Upper lobe of right lung (tissue), 1 donor: ENCODE results near the gene SPDYE16. TPM values are rescaled to one million over a fixed set of nuclear protein-coding genes. Genes with fewer than 3 reads are reported as not detected.
"Not testable (repeated sequence)": the region's sequence is repeated elsewhere in the genome, so short reads cannot be mapped to it uniquely, and the experiment has no call there.

ENCODE experiments used
- ATAC-seq: fragments of 200-7000 bp; cut with Tn5 transposase; one replicate; pipeline ENCODE4 v1.9.1; 2020; ENCODE audit warnings: mild to moderate bottlenecking, moderate library complexity
- DNase-seq: peaks from one replicate; pipeline ENCODE4 v3.0.0-alpha.2; 2020
- H3K27ac ChIP-seq: fragments of 200-600 bp; one replicate; pipeline ENCODE4 v1.8.0; 2022
- H3K27me3 ChIP-seq: fragments of 200-600 bp; one replicate; pipeline ENCODE4 v1.8.0; 2022; ENCODE audit warnings: mild to moderate bottlenecking
- H3K36me3 ChIP-seq: fragments of 200-600 bp; one replicate; pipeline ENCODE4 v1.8.0; 2022
- H3K4me1 ChIP-seq: fragments of 200-600 bp; one replicate; pipeline ENCODE4 v1.8.0; 2022
- H3K4me3 ChIP-seq: fragments of 200-600 bp; one replicate; pipeline ENCODE4 v1.8.0; 2022; ENCODE audit warnings: mild to moderate bottlenecking
- H3K9me3 ChIP-seq: fragments of 200-600 bp; one replicate; pipeline ENCODE4 v1.8.0; 2022
- intact Hi-C: fragments of 100-400 bp; cut with DNase I; formaldehyde crosslinking; loops from one replicate; pipeline ENCODE4 v1.11.0; 2022
- total RNA-seq: library from RNA; stranded (reverse); fragmentation: NEBNext Ultra II Directional; extraction: Animal tissue kit (Norgen Biotek cat#: 25700); gene quantifications from one replicate; pipeline ENCODE4 v1.2.1, GENCODE V29; 2021
- donor health status: DM: no; HTN: yes; CAD: no; lungs with severe emphysema.

Gene SPDYE16
- total RNA-seq, 1 donor from 2014 or later, result 0.90 TPM

DNA sequence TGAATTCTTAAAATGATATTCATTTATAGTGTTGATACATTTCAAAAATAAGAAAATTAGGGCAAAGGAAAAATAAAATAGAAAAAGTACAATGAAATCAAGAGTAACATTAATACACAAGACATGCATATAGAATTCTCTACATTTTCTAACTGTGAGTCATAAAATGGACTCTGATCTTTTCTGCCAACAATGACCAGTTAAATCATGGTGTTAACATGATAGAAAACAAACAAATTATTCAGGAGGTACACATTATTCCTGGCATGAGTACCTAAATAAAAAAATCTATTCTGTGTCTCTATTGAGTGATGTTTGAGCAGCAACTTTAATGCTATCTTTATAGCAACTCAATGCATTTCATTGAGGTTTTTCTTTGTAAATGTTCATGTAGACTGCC lies 25.6 kb upstream of the SPDYE16 start:
- DNase-seq, ATAC-seq: not testable (repeated sequence)

DNA sequence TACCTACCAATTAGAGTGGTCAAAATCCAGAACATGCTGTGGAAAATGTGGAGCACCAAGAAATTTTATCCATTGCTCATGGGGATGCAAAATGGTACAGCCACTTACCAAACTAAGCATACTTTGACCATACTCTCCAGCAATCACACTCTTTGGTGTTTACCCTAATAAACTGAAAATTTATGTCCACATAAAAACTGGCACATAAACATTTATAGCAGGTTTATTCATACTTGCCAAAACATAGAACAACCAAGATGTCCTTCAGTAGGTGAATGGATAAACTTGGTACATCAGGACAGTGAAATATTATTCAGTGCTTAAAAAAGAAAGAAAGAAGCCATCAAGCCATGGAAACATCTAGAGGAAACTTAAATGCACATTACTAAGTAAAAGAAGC lies 24.7 kb upstream of the SPDYE16 start:
- H3K36me3 ChIP-seq, DNase-seq, intact Hi-C loops, H3K27ac ChIP-seq, H3K4me3 ChIP-seq, H3K27me3 ChIP-seq, H3K9me3 ChIP-seq, H3K4me1 ChIP-seq, ATAC-seq: not testable (repeated sequence)

More for the DNA sequence above, 25.6 kb upstream of the SPDYE16 start:
- H3K27me3 ChIP-seq, H3K4me1 ChIP-seq, H3K36me3 ChIP-seq, intact Hi-C loops, H3K27ac ChIP-seq, H3K4me3 ChIP-seq, H3K9me3 ChIP-seq: not testable (repeated sequence)

- H3K9me3 ChIP-seq, ATAC-seq, DNase-seq, intact Hi-C loops, H3K4me1 ChIP-seq, H3K4me3 ChIP-seq, H3K27me3 ChIP-seq, H3K36me3 ChIP-seq, H3K27ac ChIP-seq: not testable (repeated sequence)
Observed at GRCh38 chr7:76567311-76567710, 24.2 kb upstream of the SPDYE16 start.

- H3K4me1 ChIP-seq, H3K27ac ChIP-seq, DNase-seq, H3K9me3 ChIP-seq, H3K27me3 ChIP-seq, intact Hi-C loops, H3K36me3 ChIP-seq, H3K4me3 ChIP-seq, ATAC-seq: not testable (repeated sequence)
Observed at GRCh38 chr7:76565001-76565400, 21.9 kb upstream of the SPDYE16 start.

- H3K27ac ChIP-seq, ATAC-seq, H3K4me3 ChIP-seq, H3K36me3 ChIP-seq, DNase-seq, H3K9me3 ChIP-seq, H3K4me1 ChIP-seq, intact Hi-C loops, H3K27me3 ChIP-seq: not testable (repeated sequence)
Observed at GRCh38 chr7:76561342-76561741, 18.2 kb upstream of the SPDYE16 start.

DNA sequence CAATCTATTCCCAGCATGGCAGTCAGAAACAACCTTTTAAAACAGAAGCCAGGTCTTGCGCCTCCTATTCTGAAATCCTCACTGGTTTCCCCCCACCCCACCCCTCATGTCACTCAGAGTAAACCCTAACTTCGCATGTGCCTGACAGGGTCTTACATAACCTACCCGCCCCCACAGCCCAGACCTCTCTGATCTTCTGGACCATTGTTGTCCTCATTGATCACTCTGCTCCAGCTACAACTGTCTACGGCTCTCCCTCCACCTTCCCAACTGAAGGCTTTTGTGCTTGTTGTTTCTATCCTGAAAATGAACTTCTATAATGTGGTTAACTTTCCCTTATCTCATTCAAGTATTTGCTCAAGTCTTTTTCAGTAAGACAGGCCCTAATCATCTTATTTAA lies 17.1 kb upstream of the SPDYE16 start:
- H3K36me3 ChIP-seq, H3K27me3 ChIP-seq, DNase-seq, H3K4me1 ChIP-seq, H3K27ac ChIP-seq, H3K4me3 ChIP-seq, H3K9me3 ChIP-seq, intact Hi-C loops: not testable (repeated sequence)
- peak; percentile 33 for ATAC-seq

GRCh38 chr7:76559685-76560084 lies 16.6 kb upstream of the SPDYE16 start:
- H3K4me3 ChIP-seq, H3K27ac ChIP-seq, H3K36me3 ChIP-seq, H3K9me3 ChIP-seq, intact Hi-C loops, H3K27me3 ChIP-seq, H3K4me1 ChIP-seq, DNase-seq, ATAC-seq: not testable (repeated sequence)

GRCh38 chr7:76551992-76552391 lies 8.9 kb upstream of the SPDYE16 start:
- H3K36me3 ChIP-seq, DNase-seq, H3K4me3 ChIP-seq, H3K27ac ChIP-seq, H3K27me3 ChIP-seq, ATAC-seq, intact Hi-C loops, H3K9me3 ChIP-seq, H3K4me1 ChIP-seq: not testable (repeated sequence)

- H3K9me3 ChIP-seq, ATAC-seq, H3K27me3 ChIP-seq, H3K36me3 ChIP-seq, H3K4me1 ChIP-seq, intact Hi-C loops, DNase-seq: not testable (repeated sequence)
- Histone ChIP-seq H3K27ac (peak overlapping the region; percentile 87), H3K4me3 (peak overlapping the region; percentile 91)
Observed at GRCh38 chr7:76549855-76550248, 6.8 kb upstream of the SPDYE16 start.

DNA sequence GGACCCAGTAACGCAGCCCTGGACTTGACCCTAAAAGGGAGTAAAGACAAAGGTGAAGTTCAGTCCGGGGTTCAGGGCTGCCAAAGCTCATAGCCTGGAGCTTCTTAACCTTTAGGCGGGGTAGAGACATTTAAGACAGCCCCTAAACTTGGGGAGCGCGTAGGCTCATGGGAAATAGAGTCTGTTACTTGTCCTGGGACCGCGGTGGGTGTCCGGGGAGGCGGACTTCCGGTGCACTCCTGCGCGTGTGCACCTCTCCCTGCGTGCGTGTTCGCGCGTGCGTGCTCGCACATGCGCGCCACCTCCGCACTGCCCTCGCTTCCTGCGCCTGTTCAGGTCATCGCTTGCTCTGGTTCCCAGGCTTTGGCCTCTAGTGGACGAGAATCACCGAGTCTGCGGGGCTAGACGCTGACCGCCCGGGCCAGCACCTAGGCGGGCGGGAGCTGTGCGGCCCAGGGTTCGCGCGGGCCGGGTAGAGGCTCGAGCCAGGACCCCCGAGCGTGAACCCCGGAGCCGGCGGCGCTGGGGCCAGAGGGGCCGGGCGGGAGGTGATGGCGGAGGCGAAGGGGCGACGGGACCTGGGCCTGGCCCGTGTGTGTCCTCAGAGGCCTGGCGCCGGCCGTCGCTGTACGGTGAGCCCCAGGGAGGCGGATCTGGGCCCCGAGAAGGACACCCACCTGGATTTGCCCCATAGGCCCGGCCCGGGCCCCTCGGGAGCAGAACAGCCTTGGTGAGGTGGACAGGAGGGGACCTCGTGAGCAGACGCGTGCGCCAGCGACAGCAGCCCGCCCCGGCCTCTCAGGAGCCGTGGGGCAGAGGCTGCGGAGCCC lies 6.1 kb upstream of the SPDYE16 start:
- H3K27ac ChIP-seq, result peak overlapping the region; percentile 87
- peak; percentile 94 for DNase-seq
- intact Hi-C loops, result not testable (repeated sequence)

GRCh38 chr7:76531643-76532042 lies 11.5 kb downstream of the SPDYE16 start:
- intact Hi-C loops, H3K4me3 ChIP-seq, H3K9me3 ChIP-seq, H3K27me3 ChIP-seq, H3K36me3 ChIP-seq, ATAC-seq, DNase-seq, H3K27ac ChIP-seq, H3K4me1 ChIP-seq: not testable (repeated sequence)

More for the DNA sequence above, 6.1 kb upstream of the SPDYE16 start:
- ATAC-seq, result peak; percentile 100
- H3K9me3 ChIP-seq, H3K27me3 ChIP-seq, H3K36me3 ChIP-seq, H3K4me1 ChIP-seq: not testable (repeated sequence)
- peak overlapping the region; percentile 91 for H3K4me3 ChIP-seq

GRCh38 chr7:76526183-76526582 lies 16.9 kb downstream of the SPDYE16 start:
- H3K9me3 ChIP-seq, H3K36me3 ChIP-seq, H3K27ac ChIP-seq, H3K4me3 ChIP-seq, H3K27me3 ChIP-seq, DNase-seq, ATAC-seq, H3K4me1 ChIP-seq, intact Hi-C loops: not testable (repeated sequence)

DNA sequence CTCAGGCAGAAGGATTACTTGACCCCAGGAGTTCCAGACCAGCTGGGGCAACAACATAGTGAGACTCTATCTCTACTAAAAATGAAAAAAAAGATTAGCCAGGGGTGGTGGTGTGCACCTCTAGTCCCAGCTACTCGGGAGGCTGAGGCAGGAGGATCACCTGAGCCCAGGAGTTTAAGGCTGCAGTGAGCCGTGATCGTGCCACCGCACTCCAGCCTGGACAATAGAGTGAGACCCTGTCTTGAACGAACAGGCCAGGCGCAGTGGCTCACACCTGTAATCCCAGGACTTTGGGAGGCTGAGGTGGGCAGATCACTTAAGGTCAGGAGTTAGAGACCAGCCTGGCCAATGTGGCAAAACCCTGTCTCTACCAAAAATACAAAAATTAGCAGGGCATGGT lies 26.2 kb downstream of the SPDYE16 start:
- H3K9me3 ChIP-seq, H3K27ac ChIP-seq, H3K36me3 ChIP-seq, DNase-seq, H3K4me3 ChIP-seq, ATAC-seq, H3K4me1 ChIP-seq, H3K27me3 ChIP-seq, intact Hi-C loops: not testable (repeated sequence)
